Measurements from ENCODE around the gene SAMD11.

Gene SAMD11

DNA sequence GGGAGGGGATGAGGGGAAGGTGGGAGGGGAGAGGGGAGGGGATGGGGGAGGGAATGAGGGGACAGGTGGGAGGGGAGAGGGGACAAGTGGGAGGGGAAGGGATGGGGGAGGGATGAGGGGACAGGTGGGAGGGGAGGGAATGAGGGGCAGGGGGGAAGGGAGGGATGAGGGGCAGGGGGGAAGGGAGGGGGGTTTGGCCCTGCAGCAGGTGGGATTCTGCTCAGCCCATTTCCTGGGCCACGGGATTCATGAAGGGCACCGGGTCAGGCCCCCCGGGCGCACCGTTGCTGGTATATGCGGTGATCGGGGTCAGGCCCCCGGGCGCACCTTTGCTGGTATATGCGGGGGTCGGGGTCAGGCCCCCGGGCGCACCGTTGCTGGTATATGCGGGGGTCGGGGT is 15.1 kb upstream of the SAMD11 start:
- H3K27me3 ChIP-seq (ENCODE audit: control insufficient read depth, low read length) = peaks cover 20% of the 10 kb centered on the region

GRCh38 chr1:909861-910310 is 13.8 kb upstream of the SAMD11 start:
- Histone ChIP-seq H3K27me3 (ENCODE audit: control insufficient read depth, low read length) (peaks cover 20% of the 10 kb centered on the region), H3K9me3 (ENCODE audit: control insufficient read depth, insufficient read depth, low read length) (no peaks in the 10 kb centered on the region), H3K4me2 (ENCODE audit: low read length) (no peak overlapping the region), H3K36me3 (ENCODE audit: control insufficient read depth, low read length) (no peaks in the 10 kb centered on the region), H3K79me2 (ENCODE audit: control insufficient read depth, low read length) (no peaks in the 10 kb centered on the region), H4K20me1 (ENCODE audit: control insufficient read depth, insufficient read depth, low read depth, low read length) (no peaks in the 10 kb centered on the region), H3K27ac (ENCODE audit: low read depth, low read length) (no peak overlapping the region), H3K4me3 (ENCODE audit: low read length) (no peak overlapping the region), H3K9me2 (replicated peaks; ENCODE audit: control insufficient read depth, low read length) (no peaks in the 10 kb centered on the region), H3F3A (ENCODE audit: control insufficient read depth, insufficient read depth) (no peaks in the 10 kb centered on the region), H3K4me1 (ENCODE audit: control insufficient read depth, low read length) (peaks cover 8% of the 10 kb centered on the region)
- TF ChIP-seq EZH2phosphoT487 (IDR thresholded peaks at IDR 0.05; ENCODE audit: borderline replicate concordance, low read length) = no peak
- TF ChIP-seq, protein P1, sequence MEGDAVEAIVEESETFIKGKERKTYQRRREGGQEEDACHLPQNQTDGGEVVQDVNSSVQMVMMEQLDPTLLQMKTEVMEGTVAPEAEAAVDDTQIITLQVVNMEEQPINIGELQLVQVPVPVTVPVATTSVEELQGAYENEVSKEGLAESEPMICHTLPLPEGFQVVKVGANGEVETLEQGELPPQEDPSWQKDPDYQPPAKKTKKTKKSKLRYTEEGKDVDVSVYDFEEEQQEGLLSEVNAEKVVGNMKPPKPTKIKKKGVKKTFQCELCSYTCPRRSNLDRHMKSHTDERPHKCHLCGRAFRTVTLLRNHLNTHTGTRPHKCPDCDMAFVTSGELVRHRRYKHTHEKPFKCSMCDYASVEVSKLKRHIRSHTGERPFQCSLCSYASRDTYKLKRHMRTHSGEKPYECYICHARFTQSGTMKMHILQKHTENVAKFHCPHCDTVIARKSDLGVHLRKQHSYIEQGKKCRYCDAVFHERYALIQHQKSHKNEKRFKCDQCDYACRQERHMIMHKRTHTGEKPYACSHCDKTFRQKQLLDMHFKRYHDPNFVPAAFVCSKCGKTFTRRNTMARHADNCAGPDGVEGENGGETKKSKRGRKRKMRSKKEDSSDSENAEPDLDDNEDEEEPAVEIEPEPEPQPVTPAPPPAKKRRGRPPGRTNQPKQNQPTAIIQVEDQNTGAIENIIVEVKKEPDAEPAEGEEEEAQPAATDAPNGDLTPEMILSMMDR (IDR thresholded peaks at IDR 0.05; ENCODE audit: low read depth, low read length, poor library complexity, severe bottlenecking) = no peak

More for the DNA sequence above, 15.1 kb upstream of the SAMD11 start:
- Histone ChIP-seq H3K36me3 (ENCODE audit: control insufficient read depth, low read length) (no peaks in the 10 kb centered on the region), H3K79me2 (ENCODE audit: control insufficient read depth, low read length) (no peaks in the 10 kb centered on the region), H3K4me1 (ENCODE audit: control insufficient read depth, low read length) (peaks cover 9% of the 10 kb centered on the region), H3K27ac (ENCODE audit: low read depth, low read length) (no peak overlapping the region), H3K9me3 (ENCODE audit: control insufficient read depth, insufficient read depth, low read length) (no peaks in the 10 kb centered on the region), H3K4me2 (ENCODE audit: low read length) (no peak overlapping the region), H3F3A (ENCODE audit: control insufficient read depth, insufficient read depth) (no peaks in the 10 kb centered on the region), H3K9me2 (replicated peaks; ENCODE audit: control insufficient read depth, low read length) (no peaks in the 10 kb centered on the region), H4K20me1 (ENCODE audit: control insufficient read depth, insufficient read depth, low read depth, low read length) (no peaks in the 10 kb centered on the region), H3K4me3 (ENCODE audit: low read length) (no peak overlapping the region)
- TF ChIP-seq, protein P1 (IDR thresholded peaks at IDR 0.05; ENCODE audit: low read depth, low read length, poor library complexity, severe bottlenecking) = no peak
- no peak for TF ChIP-seq EZH2phosphoT487 (IDR thresholded peaks at IDR 0.05; ENCODE audit: borderline replicate concordance, low read length)

DNA sequence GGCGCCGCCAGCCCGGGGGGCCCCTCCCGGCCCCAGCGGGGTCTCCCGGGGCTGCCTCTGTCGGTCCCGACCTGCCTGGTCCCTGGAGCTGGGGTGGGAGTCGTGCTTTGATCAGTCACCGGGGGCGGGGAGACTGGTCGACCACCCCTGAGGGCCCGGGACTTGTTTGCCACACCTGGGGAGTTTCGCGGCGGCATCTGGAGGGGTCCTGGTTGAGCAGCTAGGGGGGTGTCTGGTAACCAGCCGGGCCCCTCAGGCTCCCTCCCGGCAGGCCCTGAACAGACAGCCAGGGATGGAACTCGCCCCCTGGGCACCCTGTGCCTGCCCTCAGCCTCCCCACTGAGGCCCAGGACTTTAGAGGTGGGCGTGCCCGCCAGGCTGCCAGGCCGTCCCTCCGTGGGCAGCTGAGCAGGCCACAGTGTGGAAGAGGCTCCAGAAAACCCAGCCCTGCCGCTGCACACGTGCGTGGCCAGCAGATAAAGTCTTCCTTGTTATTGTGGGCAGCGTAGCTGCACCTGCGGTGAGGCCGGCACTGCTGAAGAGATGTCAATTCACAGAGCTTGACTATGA is 13.3 kb upstream of the SAMD11 start:
- Histone ChIP-seq H3K27ac (ENCODE audit: low read depth, low read length) (no peak overlapping the region), H3K4me3 (ENCODE audit: low read length) (no peak overlapping the region), H3K27me3 (ENCODE audit: control insufficient read depth, low read length) (peaks cover 15% of the 10 kb centered on the region), H3K79me2 (ENCODE audit: control insufficient read depth, low read length) (no peaks in the 10 kb centered on the region), H3F3A (ENCODE audit: control insufficient read depth, insufficient read depth) (no peaks in the 10 kb centered on the region), H3K9me2 (replicated peaks; ENCODE audit: control insufficient read depth, low read length) (no peaks in the 10 kb centered on the region), H3K36me3 (ENCODE audit: control insufficient read depth, low read length) (no peaks in the 10 kb centered on the region), H4K20me1 (ENCODE audit: control insufficient read depth, insufficient read depth, low read depth, low read length) (no peaks in the 10 kb centered on the region), H3K4me2 (ENCODE audit: low read length) (no peak overlapping the region), H3K9me3 (ENCODE audit: control insufficient read depth, insufficient read depth, low read length) (no peaks in the 10 kb centered on the region), H3K4me1 (ENCODE audit: control insufficient read depth, low read length) (peaks cover 3% of the 10 kb centered on the region)
- TF ChIP-seq, protein P1 (IDR thresholded peaks at IDR 0.05; ENCODE audit: low read depth, low read length, poor library complexity, severe bottlenecking) = no peak
- no peak for TF ChIP-seq EZH2phosphoT487 (IDR thresholded peaks at IDR 0.05; ENCODE audit: borderline replicate concordance, low read length)
